GM23338 (cell line): ENCODE measurements around the gene LIMA1.

Experiments
- CTCF ChIP-seq, 2 experiments: fragments of 200-600 bp in 1 of 2; sonication (generic) in 1 of 2; conservative IDR thresholded peaks; 2 replicates each; pipeline versions ENCODE4 v1.5.1 to v1.6.1; 2016 to 2017; ENCODE audit warnings: antibody characterized with exemption in 2 of 2, low read depth in 2 of 2, mild to moderate bottlenecking in 2 of 2, moderate library complexity in 1 of 2
- EZH2 ChIP-seq: fragments of 200-600 bp; sonication (generic); IDR thresholded peaks from one replicate; pipeline ENCODE4 v1.8.0; 2017; ENCODE audit warnings: antibody characterized with exemption, mild to moderate bottlenecking, low read depth; ENCODE audit not compliant: unreplicated experiment
- EZH2phosphoT487 ChIP-seq: fragments of 200-600 bp; sonication (generic); IDR thresholded peaks from one replicate; pipeline ENCODE4 v1.8.1; 2018; ENCODE audit warnings: antibody characterized with exemption; ENCODE audit not compliant: unreplicated experiment
- JUNB ChIP-seq: IDR thresholded peaks from one replicate; pipeline ENCODE4 v1.6.1; 2016; ENCODE audit warnings: antibody characterized with exemption; ENCODE audit not compliant: unreplicated experiment
- POLR2AphosphoS5 ChIP-seq: IDR thresholded peaks from 2 replicates; pipeline ENCODE4 v1.6.1; 2016; ENCODE audit warnings: antibody characterized with exemption, low read depth
- REST ChIP-seq: IDR thresholded peaks from one replicate; pipeline ENCODE4 v1.6.1; 2018; ENCODE audit warnings: antibody characterized with exemption; ENCODE audit not compliant: unreplicated experiment
- ZNF462 ChIP-seq: fragments of 250-450 bp; sonication (Bioruptor Pico); IDR thresholded peaks from 2 replicates; pipeline ENCODE4 v1.5.0; 2020; ENCODE audit warnings: mild to moderate bottlenecking, moderate library complexity

- TF ChIP-seq CTCF (conservative IDR thresholded peaks at IDR 0.05; ENCODE audit: low read depth in 2 of 2) (no peak), EZH2 (no peak), ZNF462 (CRISPR knock-in tag) (no peak), POLR2AphosphoS5 (no peak), REST (no peak), EZH2phosphoT487 (no peak), JUNB (no peak)
Measured at GRCh38 chr12:50275556-50275955, 7.8 kb downstream of the LIMA1 start.
